Activated T-helper 9 cell treated with anti-CD3 and anti-CD28 coated beads, Interleukin-2, amount 50 U/mL, for 16 hours (primary cell): Measurements from ENCODE around the gene FYCO1.
A peak's percentile ranks its signal among the peaks of the same experiment; 100 is the strongest.
"Not testable (repeated sequence)": the region's sequence is repeated elsewhere in the genome, so short reads cannot be mapped to it uniquely, and the experiment has no call there.

Experiments used
- DNase-seq: peaks from one replicate; pipeline ENCODE4 v3.0.0-alpha.2; 2020; ENCODE audit warnings: low read depth

FYCO1 gene

DNA sequence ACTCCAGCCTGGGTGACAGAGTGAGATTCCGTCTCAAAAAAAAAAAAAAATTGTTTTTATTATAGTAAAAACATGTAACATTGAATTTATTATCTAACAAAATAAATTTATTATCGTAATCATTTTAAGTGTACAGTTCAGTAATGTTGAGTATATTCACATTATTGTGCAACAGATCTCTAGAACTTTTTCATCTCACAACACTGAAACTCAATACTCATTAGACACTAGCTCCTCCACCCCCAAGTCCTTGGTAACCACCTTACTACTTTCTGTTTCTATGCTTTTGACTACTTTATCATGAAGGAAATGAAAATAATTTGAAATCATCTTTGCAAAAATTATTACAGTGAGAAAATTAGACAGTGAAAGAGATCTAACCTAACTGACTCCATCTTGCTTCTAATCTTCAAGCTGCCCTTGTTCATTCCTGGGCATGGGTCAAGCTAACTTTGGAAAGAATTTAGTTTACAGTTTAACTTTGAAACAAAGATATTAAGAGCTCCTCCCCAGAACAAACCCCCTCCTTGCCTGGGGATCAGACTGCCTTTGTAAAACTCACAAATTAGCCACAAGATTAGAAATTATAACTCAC is 15.0 kb upstream of the FYCO1 start:
- DNase-seq: no peak

DNA sequence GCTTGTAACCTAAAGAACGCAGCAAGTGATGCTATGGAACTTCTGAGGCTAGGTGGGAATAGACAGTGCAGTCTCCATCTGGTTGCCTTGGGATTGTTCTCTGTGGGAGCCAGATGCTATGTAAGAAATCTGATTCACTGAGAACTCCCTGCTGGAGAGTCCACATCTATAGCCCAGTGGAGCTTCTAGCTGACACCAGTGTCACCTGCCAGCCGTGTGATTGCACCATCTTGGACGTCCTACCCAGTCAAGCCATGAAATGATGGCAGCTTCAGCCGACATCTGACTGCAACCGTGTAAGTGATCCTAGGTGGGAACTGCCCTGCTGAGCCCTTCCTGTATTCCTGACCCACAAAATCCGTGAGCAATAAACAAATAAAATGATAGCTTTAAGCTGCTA is 12.4 kb upstream of the FYCO1 start:
- DNase-seq: no peak

DNA sequence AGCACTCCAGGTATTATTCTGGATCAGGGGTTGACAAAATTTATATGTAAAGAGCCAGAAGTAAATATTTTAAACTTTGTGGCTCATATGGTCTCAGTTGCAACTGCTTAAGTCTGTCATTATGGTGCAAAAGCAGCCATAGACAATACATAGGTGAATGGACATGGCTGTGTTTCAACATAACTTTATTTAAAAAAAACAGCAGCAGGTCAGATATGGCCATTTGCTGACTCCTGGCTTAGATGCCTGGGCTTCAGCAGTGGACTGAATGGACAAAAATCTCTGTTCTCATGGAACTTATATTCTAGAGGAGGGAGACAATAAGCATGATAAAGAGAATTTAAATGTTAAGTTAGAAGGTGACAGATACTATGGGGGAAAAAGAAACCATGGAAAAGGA is 11.7 kb upstream of the FYCO1 start:
- no peak for DNase-seq

DNA sequence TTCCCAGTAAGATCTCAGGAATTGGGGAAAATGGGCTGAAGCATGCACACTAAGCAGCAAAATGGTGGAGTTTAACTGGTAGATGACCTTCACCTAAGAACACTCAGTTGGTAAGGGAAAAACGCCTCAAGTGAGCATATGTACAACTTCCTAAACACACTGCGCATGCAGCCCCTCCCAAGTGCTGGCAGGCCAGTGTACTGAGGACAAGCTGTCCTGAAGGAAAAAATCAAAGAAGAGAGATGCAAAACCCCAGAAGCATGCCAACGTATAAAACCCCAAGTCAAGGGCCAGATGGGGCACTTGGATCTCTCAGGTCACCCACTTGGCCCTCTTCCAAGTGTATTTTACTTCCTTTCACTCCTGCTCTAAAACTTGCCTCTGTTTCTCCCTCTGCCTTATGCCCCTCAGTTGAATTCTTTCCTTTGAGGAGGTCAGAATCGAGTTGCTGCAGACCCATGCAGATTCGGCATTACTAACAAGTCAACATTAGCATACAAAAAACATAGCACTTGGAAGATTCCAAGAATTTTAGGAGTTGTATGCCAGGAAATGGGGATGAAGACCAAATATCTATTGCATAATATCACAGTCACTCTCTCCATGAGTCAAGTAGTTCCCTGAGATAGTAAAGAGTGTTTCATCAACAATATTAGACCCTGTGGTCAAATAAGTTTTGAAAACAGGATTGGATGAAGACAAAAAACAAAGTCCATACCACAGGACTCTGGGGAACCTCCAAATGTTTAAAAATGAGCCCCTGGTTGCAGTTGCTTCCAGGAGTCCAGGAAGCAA is 10.8 kb upstream of the FYCO1 start:
- DNase-seq: no peak

DNA sequence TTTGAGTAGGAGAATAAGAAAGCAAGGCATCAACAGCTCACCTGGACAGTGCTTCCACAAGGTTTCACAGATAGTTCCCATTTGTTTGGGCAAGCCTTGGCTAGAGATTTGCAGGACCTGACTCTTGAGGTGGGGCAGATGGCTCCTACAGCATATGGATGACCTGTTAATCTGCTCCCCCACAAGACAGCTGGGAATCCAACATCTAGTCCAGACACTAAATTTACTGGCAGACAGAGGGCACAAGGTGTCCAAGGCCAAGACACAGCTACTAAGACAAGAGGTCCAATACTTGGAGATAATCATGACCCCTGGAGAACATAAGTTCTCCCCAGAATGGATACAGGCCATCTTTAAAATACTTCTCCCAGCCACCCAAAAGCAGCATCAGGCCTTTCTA is 8.1 kb upstream of the FYCO1 start:
- not testable (repeated sequence) for DNase-seq

DNA sequence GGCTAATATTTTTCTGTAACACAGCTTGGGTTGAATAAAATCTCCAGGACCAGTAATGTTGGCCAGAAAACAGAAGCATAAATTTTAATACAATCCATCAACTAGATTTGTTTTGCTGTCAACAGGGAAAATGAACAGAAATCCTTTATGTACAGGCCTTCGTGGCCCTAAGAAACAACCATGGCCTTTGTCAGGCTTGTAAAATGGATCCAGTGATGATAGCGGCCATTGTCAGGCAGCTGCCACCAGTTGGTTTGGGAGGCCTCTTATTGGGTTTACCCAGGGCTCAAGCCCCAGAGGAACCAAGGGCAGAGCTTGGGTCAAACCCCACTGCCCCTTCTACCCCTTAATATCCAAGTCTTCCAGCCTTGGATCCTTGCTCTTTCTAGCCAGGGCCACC is 5.6 kb upstream of the FYCO1 start:
- no peak for DNase-seq

DNA sequence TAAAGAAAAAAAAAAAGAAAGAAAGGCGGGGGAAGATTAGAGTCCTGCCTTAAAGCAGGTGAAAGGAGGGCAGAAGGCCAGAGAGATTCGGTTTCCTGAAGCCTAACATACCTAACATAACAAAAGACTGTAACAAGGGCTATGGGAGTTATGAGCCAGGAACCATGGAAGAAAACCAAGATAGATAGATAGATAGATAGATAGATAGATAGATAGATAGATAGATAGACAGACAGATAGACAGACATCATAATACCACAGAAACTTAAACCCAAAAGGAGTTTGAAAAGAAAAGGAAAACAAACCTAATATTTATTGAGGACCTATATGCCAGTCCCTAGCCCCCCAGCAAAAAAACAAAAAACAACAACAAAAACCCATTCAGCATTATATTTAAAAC is 2.3 kb upstream of the FYCO1 start:
- DNase-seq: no peak

DNA sequence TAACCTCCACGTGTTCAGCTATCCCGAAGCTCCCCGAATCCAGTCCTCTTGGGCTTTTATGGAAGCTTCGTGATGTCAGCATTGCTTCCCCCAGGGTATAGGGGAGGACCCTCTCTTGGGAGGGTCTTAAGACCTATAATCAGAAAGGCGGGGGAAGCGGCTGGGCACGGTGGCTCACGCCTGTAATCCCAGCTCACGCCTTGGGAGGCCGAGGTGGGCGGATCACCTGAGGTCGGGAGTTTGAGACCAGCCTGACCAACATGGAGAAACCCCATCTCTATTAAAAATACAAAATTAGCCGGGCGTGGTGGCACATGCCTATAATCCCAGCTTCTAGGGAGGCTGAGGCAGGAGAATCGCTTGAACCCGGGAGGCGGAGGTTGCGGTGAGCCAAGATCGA is 1.9 kb upstream of the FYCO1 start:
- not testable (repeated sequence) for DNase-seq

DNA sequence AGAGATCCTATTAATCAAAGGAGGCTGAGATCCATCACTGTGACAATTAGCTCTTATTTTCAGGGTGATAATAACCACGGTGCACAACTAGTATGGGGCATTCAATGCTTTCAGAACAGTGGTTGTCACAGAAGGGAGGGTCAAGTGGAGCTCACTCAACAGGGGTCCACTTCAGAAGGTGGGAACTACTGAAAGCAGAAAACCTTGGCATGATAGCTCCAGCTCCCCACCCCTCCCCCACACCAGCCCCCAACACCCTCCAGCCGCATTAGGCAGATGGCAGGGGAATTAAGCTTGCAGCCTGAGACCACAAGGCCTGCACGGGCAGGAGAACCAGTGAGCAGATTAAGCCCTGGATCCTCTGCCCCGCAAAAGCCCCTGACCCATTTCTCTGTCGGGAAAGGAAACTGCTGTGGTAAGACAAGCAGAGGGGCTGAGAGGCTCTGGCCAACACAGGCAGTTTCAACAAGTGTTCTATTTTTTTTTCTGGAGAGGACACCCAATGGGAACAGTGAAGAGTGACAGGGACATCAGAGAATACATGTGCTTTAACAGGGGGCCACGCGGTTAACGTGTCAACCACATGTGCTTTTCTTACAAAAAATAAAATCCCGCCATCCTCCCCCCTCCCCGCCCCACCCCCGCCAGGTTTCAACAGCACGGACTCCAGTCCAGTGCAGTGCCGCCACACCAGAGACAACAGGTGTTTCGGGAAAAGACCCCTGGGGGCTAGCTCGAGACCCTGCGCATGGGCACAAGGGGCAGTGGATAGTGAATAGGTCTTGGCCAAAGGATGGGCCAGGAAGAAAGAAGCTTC is 997 bp downstream of the FYCO1 start:
- peak; percentile 44 for DNase-seq

DNA sequence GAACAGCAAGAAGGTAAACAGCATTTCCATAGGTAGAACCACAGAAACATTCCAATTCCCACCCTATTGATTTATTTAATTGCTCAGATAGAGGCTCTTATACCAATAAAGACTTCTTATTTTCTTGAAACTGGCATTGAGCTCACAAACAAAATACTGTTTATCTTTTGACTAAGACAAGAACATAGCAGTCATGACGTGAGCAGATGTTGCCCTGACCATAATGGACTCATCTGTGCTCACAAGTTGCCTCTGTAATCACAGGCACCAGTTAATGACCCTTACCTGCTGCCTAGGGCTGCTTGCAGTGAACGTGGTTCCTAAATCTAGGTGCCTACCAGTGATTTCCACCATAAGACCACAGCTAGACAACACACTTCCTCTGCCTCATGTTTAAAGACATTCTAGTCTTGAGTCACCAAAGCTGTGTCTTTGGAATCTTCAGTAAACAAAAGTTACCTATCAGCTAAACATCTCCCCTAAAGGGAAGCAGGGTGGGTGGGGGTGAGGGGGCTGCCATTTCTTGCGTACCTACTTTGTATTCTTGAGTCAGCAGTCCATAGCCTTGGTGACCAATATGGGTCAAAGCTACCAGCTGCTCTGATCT is 2.1 kb downstream of the FYCO1 start:
- DNase-seq: no peak

DNA sequence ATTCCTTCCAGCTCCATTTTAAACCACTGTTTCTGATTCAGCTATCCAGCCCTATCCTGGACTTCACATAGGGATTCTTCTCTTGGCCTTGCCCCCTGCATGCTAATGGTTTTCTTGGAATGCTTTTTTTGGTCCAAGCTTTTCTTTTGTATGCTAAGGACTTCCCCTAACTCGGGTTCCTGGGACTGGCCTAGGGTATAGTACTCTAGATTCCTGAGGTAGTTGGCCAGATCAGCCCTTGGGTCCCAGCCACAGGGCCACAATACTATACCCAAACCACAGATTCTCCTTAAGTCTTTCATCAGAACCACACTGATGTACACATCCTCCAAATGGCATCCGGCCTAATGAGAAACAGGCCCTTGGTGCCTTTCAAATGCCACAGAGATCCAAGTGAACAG is 2.8 kb downstream of the FYCO1 start:
- DNase-seq: no peak

DNA sequence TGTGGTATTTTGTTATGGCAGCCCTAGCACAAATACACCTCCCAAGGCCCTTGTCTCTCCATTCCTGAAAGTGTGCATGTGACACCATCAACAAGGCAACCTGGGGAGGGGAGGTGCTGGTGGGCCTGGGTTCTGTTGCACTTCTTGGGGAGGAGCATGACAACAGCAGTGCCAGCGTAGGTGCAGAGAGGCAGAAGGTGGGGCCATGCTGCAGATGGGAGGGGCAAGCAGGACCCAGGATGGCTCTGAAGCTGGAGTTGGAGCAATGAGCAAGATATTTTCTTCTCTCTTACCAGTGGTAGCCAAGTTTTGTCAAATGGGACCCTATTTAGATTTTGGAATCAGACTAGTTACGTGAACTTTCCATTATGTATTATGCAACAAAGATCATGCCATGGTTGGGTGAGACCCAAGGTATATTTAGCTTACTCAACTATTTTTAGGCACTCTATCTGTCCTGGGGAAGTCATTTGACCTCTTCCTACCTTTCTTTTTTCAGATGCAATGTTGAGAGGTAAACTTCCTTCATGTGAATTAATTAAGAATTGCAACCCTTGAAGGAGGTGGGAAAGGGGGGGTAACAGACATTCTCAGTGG is 3.4 kb downstream of the FYCO1 start:
- DNase-seq: no peak

DNA sequence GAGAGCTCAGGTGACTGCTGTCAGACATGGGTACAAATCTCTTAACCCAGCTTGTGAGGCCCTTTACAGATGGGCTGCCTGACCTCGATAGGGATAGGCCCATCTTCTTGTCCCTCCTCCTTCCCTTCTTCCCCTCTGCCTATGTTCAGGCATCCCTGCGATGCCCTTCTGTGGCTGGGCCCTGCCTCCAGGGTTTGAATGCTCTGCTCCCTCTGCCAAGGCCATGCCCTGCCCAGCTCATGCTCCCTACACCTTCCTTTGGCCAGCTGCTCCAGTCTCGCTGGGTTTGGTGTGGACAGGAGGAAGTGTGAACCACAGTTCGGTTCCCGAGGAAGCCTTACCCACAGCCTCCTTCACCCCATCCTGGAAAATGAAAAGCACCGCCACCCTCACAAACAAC is 4.3 kb downstream of the FYCO1 start:
- DNase-seq: no peak

DNA sequence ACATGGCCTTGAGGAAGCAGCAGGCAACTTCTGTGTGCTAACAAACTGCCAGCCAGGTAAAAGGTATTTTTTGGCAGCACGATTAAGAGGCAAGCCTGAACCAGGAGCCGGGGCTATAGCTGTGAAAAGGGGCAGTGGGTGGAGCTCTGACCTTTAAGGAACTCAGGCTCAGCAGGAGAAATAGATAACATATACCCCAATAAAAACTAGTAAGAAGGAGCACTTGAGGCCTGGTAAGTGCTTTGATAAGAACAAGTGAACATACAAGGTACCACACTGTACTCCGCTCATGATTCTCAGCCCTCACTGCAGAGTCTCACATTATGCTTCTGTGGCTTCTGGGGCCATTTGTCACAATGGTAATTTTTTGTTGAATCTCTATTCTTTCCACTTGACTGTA is 5.4 kb downstream of the FYCO1 start:
- no peak for DNase-seq

DNA sequence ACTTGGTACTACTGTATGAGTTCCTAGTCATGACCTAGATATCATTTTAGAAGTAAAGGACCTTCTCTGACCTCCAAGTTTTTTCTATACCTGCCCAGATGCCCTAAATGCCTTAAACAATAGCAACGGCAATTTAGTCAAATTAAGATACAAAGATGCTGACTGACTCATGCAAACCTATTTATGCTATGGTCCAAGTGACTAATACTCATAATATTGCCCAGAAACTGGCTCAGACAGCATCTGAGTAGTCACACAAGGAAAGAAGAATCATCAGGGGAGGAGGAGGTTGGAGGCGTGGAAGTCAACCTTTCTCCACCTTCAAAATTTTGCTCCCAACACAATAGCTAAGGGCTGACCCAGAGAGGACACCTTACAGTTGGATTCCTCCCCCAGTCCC is 6.8 kb downstream of the FYCO1 start:
- no peak for DNase-seq

DNA sequence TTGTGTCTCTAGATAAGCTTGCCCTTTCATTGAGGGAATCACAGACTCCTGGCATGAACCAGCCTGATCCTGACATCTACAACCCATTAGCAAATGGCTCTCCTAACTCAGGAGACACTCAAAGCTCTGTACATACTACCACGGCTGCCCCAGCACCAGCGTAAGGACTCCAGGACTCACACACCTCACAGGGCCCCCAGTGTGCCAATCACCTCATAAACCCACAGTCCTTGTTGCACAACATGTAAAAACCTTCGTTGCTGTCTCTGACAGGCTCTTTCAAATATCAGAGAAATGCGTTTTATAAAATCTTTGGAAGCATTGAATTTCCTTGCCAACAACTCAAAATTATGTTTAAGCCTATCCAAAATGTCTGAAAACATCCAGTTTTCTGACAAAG is 7.3 kb downstream of the FYCO1 start:
- DNase-seq: no peak

DNA sequence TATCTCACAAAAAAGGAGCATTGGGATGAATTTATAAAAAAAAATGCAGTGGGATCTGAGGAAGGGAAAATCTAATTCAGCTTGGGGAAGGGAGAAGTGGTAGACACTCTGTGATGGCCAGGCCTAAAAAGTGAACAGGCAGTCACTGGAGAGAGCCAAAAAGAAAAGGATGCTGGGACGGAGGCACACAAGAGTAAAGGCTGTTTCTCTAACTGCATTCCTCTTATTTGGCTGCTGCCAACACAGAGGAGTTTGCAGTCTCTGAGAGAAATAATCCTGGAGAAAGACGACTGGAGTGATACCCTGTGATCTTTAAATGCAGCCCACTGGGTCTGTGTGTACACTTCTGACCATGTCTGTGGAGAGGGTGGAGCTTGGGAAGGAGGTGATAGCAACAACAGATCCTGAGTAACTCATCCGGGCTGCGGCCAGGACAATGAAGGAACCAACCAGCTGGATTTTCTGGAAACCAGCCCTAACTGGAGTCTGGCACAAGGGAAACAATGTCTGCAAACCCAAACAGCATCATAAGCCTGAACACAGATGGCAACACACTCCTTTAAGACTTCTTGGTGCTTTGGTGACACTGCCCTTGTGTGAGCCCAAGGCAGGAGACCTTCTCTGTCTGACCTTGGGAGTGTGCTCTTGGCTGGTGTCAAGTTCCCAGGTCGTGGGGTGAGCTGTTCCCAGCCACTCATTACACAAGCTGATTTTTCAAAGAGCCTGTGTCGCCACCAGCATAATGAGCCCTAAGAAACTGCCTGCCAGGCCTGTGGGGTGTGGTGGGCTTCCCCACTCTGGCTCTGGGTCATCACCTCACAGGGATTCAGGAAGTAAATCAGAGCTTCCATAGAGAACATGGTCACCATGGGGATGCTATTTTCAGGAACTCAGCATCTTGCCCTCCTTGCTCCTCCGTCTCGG is 8.0 kb downstream of the FYCO1 start:
- no peak for DNase-seq

DNA sequence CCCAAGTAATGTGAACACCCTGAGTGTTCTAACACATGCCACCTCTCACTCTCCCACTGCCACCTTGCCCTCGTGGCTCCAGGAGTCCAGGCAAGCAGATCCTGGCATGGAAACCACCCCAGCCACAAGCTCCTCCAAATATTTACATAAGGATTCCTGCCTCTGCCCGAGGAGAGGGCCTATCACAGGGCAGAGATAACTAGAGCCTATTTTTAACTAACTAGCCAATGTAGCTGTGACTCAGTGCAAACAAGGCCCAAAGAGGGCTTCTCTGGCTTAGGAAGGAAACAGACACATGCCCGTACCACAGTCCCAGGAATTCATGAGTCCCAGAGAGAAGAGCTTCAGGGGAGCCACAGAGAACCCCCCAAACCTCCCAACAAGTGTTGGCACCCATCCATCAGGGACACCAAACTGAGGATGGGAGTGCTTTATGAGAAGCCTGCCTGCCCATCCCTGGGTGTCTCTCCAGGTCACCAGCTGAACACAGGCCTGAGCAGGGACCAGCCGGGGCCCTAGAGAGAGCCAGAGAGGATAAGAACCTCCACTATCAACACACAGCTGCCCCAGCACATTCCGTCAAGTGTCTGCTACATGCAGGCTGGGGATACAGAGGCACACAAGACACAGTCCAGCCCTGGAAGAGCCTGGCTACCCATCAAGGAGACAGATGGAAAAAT is 9.2 kb downstream of the FYCO1 start:
- no peak for DNase-seq

DNA sequence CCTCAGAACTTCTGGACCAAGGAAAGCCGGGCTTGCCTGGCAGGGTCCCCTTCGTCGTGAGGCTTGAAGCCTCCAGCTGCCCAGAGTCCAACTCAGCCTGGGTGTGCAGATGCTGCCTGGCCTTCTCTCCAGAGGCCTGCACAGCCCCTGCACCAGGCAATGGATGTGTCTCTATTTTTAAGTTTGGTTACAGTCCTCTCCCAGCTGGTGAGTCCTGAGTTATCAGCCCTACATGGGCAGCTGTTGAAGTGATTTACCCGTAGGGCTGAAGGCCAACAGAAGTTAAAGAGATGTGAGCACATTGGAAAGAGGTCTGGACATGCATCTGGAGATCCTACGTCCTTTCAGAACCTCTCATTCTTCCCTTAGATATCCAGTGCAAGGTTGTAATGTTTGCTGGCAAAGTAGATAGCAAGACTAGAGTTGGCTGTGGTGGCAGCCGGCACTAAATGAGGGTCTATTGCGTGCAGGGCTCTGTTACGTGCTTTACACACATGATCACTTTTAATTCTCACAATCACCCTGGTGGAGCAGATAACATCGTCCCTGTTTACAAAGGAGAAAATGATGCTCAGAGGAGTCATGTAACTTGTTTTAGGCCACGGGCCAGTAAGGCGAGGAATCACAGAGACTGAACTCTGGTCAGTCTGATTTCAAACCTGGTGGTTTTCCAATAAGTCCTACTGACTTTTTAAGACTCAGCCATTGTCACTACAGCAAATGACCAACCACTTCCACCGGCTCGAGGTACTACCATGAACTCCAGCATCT is 9.9 kb downstream of the FYCO1 start:
- no peak for DNase-seq
